GM21717 (cell line): Measurements from ENCODE around the gene DOCK7.

Experiments
- ATAC-seq: cut with Tn5 transposase; IDR thresholded peaks from one replicate; pipeline ENCODE4 v1.9.1; 2021; ENCODE audit warnings: mild to moderate bottlenecking, moderate library complexity; ENCODE audit not compliant: unreplicated experiment

The DOCK7 gene

GRCh38 chr1:62423580-62424242 is 264.5 kb downstream of the DOCK7 start:
- no peak for ATAC-seq

- ATAC-seq: no peak
Observed at GRCh38 chr1:62420214-62420613, 268.0 kb downstream of the DOCK7 start.

DNA sequence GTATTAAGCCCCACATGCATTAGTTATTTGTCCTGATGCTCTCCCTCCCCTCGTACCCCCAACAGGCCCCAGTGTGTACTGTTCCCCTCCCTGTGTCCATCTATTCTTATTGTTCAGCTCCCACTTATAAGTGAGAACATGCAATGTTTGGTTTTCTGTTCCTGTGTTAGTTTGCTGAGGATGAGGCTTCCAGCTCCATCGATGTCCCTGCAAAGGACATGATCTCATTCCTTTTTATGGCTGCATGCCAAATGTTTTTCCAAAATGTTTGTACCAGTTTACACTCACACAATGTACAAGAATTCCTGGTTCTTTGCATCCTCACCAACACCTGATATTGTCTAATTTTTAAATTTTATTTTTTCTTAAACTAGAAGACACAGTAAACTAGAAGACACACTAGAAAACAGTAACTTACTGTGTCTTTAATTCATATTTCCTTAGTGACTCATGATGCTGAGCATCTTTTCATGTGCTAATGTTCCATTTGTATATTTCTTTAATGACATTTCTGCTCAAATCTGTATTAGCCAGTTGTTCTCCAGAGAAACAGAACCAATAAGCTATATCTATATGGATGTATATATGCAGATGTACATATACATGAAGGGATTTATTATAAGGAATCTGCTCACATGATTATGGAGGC is 270.7 kb downstream of the DOCK7 start:
- ATAC-seq: no peak

- no peak for ATAC-seq
Observed at GRCh38 chr1:62415687-62416086, 272.5 kb downstream of the DOCK7 start.

- ATAC-seq: no peak
Observed at GRCh38 chr1:62407398-62408009, 280.7 kb downstream of the DOCK7 start.

GRCh38 chr1:62406576-62406975 is 281.6 kb downstream of the DOCK7 start:
- no peak for ATAC-seq

GRCh38 chr1:62405247-62405646 is 282.9 kb downstream of the DOCK7 start:
- ATAC-seq: no peak
